GM19099 (cell line): ENCODE results near the gene GFOD2.

Source experiments
- POLR2A ChIP-seq: IDR thresholded peaks from 3 replicates; pipeline ENCODE4 v1.6.1; 2011; ENCODE audit warnings: low read depth; ENCODE audit not compliant: insufficient read length; ENCODE audit errors: extremely low read depth

The GFOD2 gene

DNA sequence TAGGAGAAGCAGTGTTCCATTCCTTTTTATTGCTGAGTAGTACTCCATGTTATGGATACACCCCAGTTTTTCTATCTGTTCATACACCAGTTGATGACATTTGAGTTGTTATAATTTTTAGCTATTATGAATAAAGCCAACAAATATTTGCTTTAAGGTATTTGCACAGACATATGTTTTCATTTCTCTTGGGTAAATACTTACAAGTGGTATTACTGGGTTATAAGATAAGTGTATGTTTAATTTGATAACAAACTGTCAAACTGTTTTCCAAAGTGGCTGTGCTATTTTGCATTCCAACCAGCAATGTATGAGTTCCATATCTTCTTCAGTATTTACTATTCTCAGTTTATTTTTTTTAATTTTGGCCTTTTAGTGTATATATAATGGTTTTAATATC is 27.7 kb upstream of the GFOD2 start:
- no peak for TF ChIP-seq POLR2A

GRCh38 chr16:67741118-67741517 is 22.0 kb upstream of the GFOD2 start:
- TF ChIP-seq POLR2A: no peak

DNA sequence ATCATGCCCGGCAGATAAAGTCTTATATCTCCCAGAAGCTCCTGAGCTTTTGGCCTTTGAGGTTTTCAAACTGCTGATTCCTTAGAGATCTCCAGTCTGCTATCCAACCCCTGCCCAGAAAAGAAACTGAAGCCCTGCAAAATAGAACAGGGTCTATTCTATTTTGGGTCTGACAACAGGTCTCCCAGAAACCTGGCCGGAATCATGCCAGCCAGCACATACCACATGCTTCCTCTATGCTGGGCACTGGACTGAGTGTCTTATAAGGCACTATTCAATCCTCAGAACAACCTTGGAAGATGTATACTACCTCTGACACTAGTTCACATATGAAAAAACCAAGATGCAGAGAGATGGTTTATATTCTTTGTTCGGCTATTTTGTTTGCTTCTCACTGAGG is 21.3 kb upstream of the GFOD2 start:
- no peak for TF ChIP-seq POLR2A

GRCh38 chr16:67736858-67737257 is 17.7 kb upstream of the GFOD2 start:
- no peak for TF ChIP-seq POLR2A

- TF ChIP-seq POLR2A: no peak
Observed at GRCh38 chr16:67734731-67735201, 15.7 kb upstream of the GFOD2 start.

DNA sequence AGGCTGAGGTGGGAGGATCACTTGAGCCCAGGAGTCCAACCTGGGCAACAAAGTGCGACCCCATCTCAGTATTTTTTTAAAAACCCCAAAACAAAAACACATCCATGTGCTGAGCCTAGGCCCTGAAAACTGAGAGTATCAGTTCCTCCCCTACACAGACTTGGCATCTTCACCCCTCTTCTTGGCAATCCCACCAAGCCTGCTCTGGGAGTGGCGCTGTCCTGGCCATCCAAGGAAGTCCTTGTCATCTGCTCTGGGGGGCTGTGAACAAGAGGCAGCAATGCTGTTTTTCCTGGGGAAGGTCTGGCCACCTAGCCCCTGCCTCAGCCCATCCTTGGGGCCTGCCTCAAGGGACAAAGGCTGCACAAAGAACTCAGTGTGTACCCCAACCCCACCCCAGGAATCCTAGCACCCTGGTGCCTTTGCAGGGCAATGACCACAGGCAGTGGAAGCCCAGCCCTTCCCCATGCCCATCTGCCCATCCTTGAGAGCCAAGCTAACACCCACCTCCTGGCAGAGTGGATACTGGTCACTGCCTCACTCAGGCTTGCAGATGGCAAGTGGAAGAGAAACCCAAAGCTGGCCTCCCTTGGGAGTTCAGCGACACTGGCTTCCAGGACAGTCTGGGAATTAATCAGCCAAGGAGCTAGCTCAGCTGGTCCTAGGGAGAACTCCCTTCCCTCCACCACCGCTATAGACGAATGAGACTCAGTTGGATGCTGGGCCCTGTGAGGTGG is 14.8 kb upstream of the GFOD2 start:
- no peak for TF ChIP-seq POLR2A

DNA sequence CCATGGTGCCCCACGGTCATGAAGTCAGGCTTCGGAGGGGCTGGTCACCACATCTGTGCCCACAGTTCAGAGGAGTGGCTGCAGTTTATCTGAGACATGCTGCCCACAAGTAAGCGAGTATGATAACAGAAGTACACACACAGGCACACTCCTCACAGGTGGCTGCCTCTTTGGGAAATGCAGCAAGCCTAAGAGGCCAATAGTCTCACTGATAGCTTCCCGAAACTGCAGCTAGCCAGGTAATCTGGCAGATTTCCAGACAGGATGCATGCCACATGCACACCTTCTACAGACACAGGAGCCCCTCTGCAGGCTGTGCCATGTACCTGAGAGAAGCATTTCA is 12.6 kb upstream of the GFOD2 start:
- TF ChIP-seq POLR2A: no peak

GRCh38 chr16:67731071-67731752 is 12.1 kb upstream of the GFOD2 start:
- no peak for TF ChIP-seq POLR2A

GRCh38 chr16:67730326-67730725 is 11.2 kb upstream of the GFOD2 start:
- no peak for TF ChIP-seq POLR2A

GRCh38 chr16:67729636-67730248 is 10.6 kb upstream of the GFOD2 start:
- TF ChIP-seq POLR2A: no peak

- no peak for TF ChIP-seq POLR2A
Observed at GRCh38 chr16:67727521-67728485, 8.7 kb upstream of the GFOD2 start.

- no peak for TF ChIP-seq POLR2A
Observed at GRCh38 chr16:67726106-67727034, 7.3 kb upstream of the GFOD2 start.

DNA sequence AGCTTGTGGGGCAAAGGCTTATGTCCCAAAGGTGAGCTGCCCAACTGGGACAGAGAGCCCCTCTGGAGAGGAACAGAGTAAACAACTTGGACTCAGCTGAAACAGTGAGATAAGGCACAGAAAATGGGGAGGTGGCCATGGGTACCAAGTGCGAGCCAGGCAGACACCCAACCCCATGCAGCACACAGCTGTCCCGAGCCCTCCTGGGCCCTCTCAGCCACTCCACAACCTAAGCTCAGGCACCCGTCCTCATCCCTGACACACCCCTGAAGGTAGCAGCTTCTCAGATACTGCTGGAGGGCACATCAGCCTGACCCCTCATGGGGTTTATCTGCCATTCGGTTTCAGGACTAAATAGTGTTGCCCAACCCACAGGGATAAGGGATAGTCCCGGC is 4.8 kb upstream of the GFOD2 start:
- TF ChIP-seq POLR2A: no peak
